Gastrocnemius medialis (tissue), 4 donors: ENCODE results near the gene KIF21B. TPM values are rescaled to one million over a fixed set of nuclear protein-coding genes. Genes with fewer than 3 reads are reported as not detected.
A peak's percentile ranks its signal among the peaks of the same experiment; 100 is the strongest.

Experiments
- ATAC-seq, 2 donors: fragments of 150-250 bp; one replicate each; pipeline ENCODE4 v1.9.1; 2016
- DNase-seq, 2 donors: peaks; one replicate each; pipeline ENCODE4 v3.0.0-alpha.2; 2019
- H3K27ac ChIP-seq, 4 donors: fragments of 200-600 bp; sonication (generic); 1 replicate in 1 of 4; 2 replicates in 3 of 4; pipeline ENCODE4 v1.5.1; 2016 to 2018; ENCODE audit warnings: mild to moderate bottlenecking in 2 of 4, moderate library complexity in 1 of 4
- H3K27me3 ChIP-seq, 3 donors: fragments of 200-600 bp; sonication (generic) in 2 of 3; 1 replicate in 1 of 3; 2 replicates in 2 of 3; pipeline versions ENCODE4 v1.5.1 to v1.6.0; 2016 to 2019; ENCODE audit warnings: mild to moderate bottlenecking in 1 of 3, moderate library complexity in 1 of 3
- H3K36me3 ChIP-seq, 2 donors: fragments of 200-600 bp; sonication (generic) in 1 of 2; one replicate each; pipeline ENCODE4 v1.5.1; 2017 to 2018
- H3K4me1 ChIP-seq, 2 donors: fragments of 200-600 bp; sonication (generic) in 1 of 2; one replicate each; pipeline ENCODE4 v1.5.1; 2016 to 2017; ENCODE audit warnings: mild to moderate bottlenecking in 2 of 2
- H3K4me3 ChIP-seq, 4 donors: fragments of 200-600 bp; sonication (generic) in 3 of 4; 1 replicate in 1 of 4; 2 replicates in 3 of 4; pipeline ENCODE4 v1.5.1; 2016 to 2019; ENCODE audit warnings: mild to moderate bottlenecking in 2 of 4
- H3K9me3 ChIP-seq, 3 donors: fragments of 200-600 bp; sonication (generic) in 2 of 3; 1 replicate in 1 of 3; 2 replicates in 2 of 3; pipeline ENCODE4 v1.5.1; 2016 to 2019
- CTCF ChIP-seq, 5 experiments: fragments of 450-650 bp in 3 of 5; fragments of 200-600 bp in 2 of 5; sonication (generic) in 2 of 5; IDR thresholded peaks in 4 of 5; conservative IDR thresholded peaks in 1 of 5; 1 replicate in 4 of 5; 2 replicates in 1 of 5; pipeline ENCODE4 v1.5.1; 2016 to 2019; ENCODE audit warnings: antibody characterized with exemption in 5 of 5, mild to moderate bottlenecking in 3 of 5, moderate library complexity in 3 of 5
- POLR2A ChIP-seq, 2 donors: fragments of 450-650 bp; IDR thresholded peaks; one replicate each; pipeline ENCODE4 v1.6.1; 2017; ENCODE audit warnings: antibody characterized with exemption in 2 of 2, mild to moderate bottlenecking in 2 of 2, moderate library complexity in 2 of 2
- in situ Hi-C, 4 donors: fragments of 200-750 bp; cut with MboI; loops; one replicate each; pipeline versions ENCODE4 v1.15.0 to v1.8.0; 2017; ENCODE audit warnings: low sequenced_read_pairs in 4 of 4
- intact Hi-C: fragments of 100-400 bp; cut with DNase I; formaldehyde crosslinking; loops from one replicate; pipeline ENCODE4 v1.15.1; 2023; ENCODE audit warnings: low total_unique reads
- total RNA-seq, 4 donors: library from RNA; depleted of rRNA; stranded (reverse); fragments of >200 nt; gene quantifications; one replicate each; pipeline versions ENCODE4 v1.1.0 to v1.2.3, GENCODE V29; 2016

Gene KIF21B
- total RNA-seq, 4 donors from 2014 or later, result 0.23 to 0.49 (median 0.36) TPM

GRCh38 chr1:201028461-201028889 is 5.0 kb upstream of the KIF21B start:
- intact Hi-C loops, result loop anchor here (10.0 kb wide), 1 partner anchor 404 kb away; the partner anchor contains the start of gene KIF14
- Histone ChIP-seq H3K4me3 (no peak overlapping the region), H3K27ac (no peak overlapping the region), H3K4me1 (peaks cover 9 to 18% of the 10 kb centered on the region in 2 donors), H3K9me3 (no peaks in the 10 kb centered on the region), H3K27me3 (no peaks in the 10 kb centered on the region), H3K36me3 (no peaks in the 10 kb centered on the region)
- in situ Hi-C loops, result loop anchor here in 1 of 4 donors (25.0 kb wide), 1 partner anchor 416 kb away; the partner anchor contains the start of gene KIF14
- ATAC-seq, result peak; percentile 18 to 44
- no peak for DNase-seq
- TF ChIP-seq CTCF (IDR thresholded peaks at IDR 0.05 in 4 of 5, conservative IDR thresholded peaks at IDR 0.05 in 1 of 5) (no peak), POLR2A (IDR thresholded peaks at IDR 0.05) (no peak)

- no peak for ATAC-seq
- Histone ChIP-seq H3K4me3 (no peak overlapping the region), H3K36me3 (no peaks in the 10 kb centered on the region), H3K27me3 (peaks cover 0 to 12% (median 0%) of the 10 kb centered on the region in 3 donors), H3K4me1 (peaks cover 17 to 26% of the 10 kb centered on the region in 2 donors), H3K9me3 (no peaks in the 10 kb centered on the region), H3K27ac (no peak overlapping the region)
- DNase-seq, result no peak
- in situ Hi-C loops (loop anchor here in 1 of 4 donors (25.0 kb wide), 1 partner anchor 415 kb away; the partner anchor contains the start of gene KIF14), intact Hi-C loops (loop anchor here (10.0 kb wide), 1 partner anchor 402 kb away; the partner anchor contains the start of gene KIF14)
- no peak for TF ChIP-seq CTCF (IDR thresholded peaks at IDR 0.05 in 4 of 5, conservative IDR thresholded peaks at IDR 0.05 in 1 of 5)
- no peak for TF ChIP-seq POLR2A (IDR thresholded peaks at IDR 0.05)
Measured at GRCh38 chr1:201026836-201027235, 3.3 kb upstream of the KIF21B start.

- no peak overlapping the region for H3K4me3 ChIP-seq
- H3K27ac ChIP-seq, result no peak overlapping the region
- DNase-seq (no peak), ATAC-seq (no peak)
- in situ Hi-C loops (loop anchor here in 1 of 4 donors (25.0 kb wide), 1 partner anchor 414 kb away; the partner anchor contains the start of gene KIF14), intact Hi-C loops (loop anchor here (10.0 kb wide), 1 partner anchor 401 kb away; the partner anchor contains the start of gene KIF14)
- H3K4me1 ChIP-seq, result peaks cover 17 to 28% of the 10 kb centered on the region in 2 donors
- H3K36me3 ChIP-seq, result no peaks in the 10 kb centered on the region
- no peak for TF ChIP-seq CTCF (IDR thresholded peaks at IDR 0.05 in 4 of 5, conservative IDR thresholded peaks at IDR 0.05 in 1 of 5)
- TF ChIP-seq POLR2A (IDR thresholded peaks at IDR 0.05), result no peak
- peaks cover 0 to 12% (median 0%) of the 10 kb centered on the region in 3 donors for H3K27me3 ChIP-seq
- no peaks in the 10 kb centered on the region for H3K9me3 ChIP-seq
Measured at GRCh38 chr1:201026234-201026633, 2.7 kb upstream of the KIF21B start.

DNA sequence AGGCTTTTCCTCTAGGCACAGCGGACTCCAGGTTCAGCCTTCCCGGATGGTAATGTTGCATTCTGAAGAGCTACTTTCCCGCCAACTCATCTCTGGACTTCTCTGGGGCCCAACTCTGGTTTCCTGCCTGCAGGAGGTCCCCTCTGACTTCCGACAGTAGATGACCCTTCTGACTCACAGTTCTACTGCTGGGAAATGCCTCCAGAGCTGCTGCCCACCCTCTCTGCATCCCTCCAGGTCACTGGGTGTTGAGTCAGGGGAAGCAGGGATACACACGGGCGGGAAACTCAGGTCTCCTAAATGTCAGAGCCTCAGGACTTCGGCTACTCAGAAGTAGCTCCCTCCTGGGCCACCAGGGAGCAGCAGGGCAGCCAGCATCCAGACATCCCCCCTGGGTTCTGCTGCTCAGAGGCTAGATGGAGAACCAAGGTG is 2.1 kb upstream of the KIF21B start:
- peaks cover 0 to 12% (median 0%) of the 10 kb centered on the region in 3 donors for H3K27me3 ChIP-seq
- H3K36me3 ChIP-seq, result no peaks in the 10 kb centered on the region
- H3K9me3 ChIP-seq, result no peaks in the 10 kb centered on the region
- TF ChIP-seq POLR2A (IDR thresholded peaks at IDR 0.05), result no peak
- TF ChIP-seq CTCF (IDR thresholded peaks at IDR 0.05 in 4 of 5, conservative IDR thresholded peaks at IDR 0.05 in 1 of 5), result no peak
- no peak for DNase-seq
- in situ Hi-C loops, result loop anchor here in 1 of 4 donors (25.0 kb wide), 1 partner anchor 413 kb away; the partner anchor contains the start of gene KIF14
- no peak overlapping the region for H3K4me3 ChIP-seq
- intact Hi-C loops, result loop anchor here (10.0 kb wide), 1 partner anchor 401 kb away; the partner anchor contains the start of gene KIF14
- H3K27ac ChIP-seq, result no peak overlapping the region
- ATAC-seq, result no peak
- peaks cover 17 to 28% of the 10 kb centered on the region in 2 donors for H3K4me1 ChIP-seq
